Trophoblast cell (in vitro differentiated cells and primary cell): ENCODE measurements around the gene PSMD5.

Source experiments
- DNase-seq, 2 donors: peaks; one replicate each; pipeline ENCODE4 v3.0.0-alpha.2; 2016
- H2AFZ ChIP-seq: 2 replicates; pipeline ENCODE4 v1.6.1; 2013; ENCODE audit warnings: low read length, moderate library complexity, mild to moderate bottlenecking; ENCODE audit not compliant: insufficient read depth, poor library complexity
- H2AK5ac ChIP-seq: 2 replicates; pipeline ENCODE4 v1.6.1; 2013; ENCODE audit warnings: mild to moderate bottlenecking, low read length
- H2BK120ac ChIP-seq: 2 replicates; pipeline ENCODE4 v1.6.1; 2013; ENCODE audit warnings: low read length, mild to moderate bottlenecking, moderate library complexity; ENCODE audit not compliant: insufficient read depth, poor library complexity
- H2BK12ac ChIP-seq: 2 replicates; pipeline ENCODE4 v1.6.1; 2013; ENCODE audit warnings: mild to moderate bottlenecking, low read length, moderate library complexity
- H2BK5ac ChIP-seq: 2 replicates; pipeline ENCODE4 v1.6.1; 2013; ENCODE audit warnings: low read length, low read depth, moderate library complexity, mild to moderate bottlenecking; ENCODE audit not compliant: poor library complexity
- H3K14ac ChIP-seq: 2 replicates; pipeline ENCODE4 v1.6.1; 2013; ENCODE audit warnings: mild to moderate bottlenecking, low read length
- H3K18ac ChIP-seq: 2 replicates; pipeline ENCODE4 v1.6.1; 2013; ENCODE audit warnings: mild to moderate bottlenecking, low read length
- H3K23ac ChIP-seq: 2 replicates; pipeline ENCODE4 v1.6.1; 2013; ENCODE audit warnings: low read length
- H3K27ac ChIP-seq: 2 replicates; pipeline ENCODE4 v1.5.1; 2013; ENCODE audit warnings: low read depth, mild to moderate bottlenecking, inconsistent platforms, low read length, moderate library complexity
- H3K27me3 ChIP-seq: 2 replicates; pipeline ENCODE4 v1.6.1; 2013; ENCODE audit warnings: inconsistent platforms, mild to moderate bottlenecking, low read length, moderate library complexity; ENCODE audit not compliant: insufficient read depth
- H3K36me3 ChIP-seq, 2 experiments: 1 replicate in 1 of 2; 2 replicates in 1 of 2; pipeline ENCODE4 v1.6.1; 2013; ENCODE audit warnings: low read length in 2 of 2, mild to moderate bottlenecking in 2 of 2, moderate library complexity in 1 of 2; ENCODE audit not compliant: insufficient read depth in 2 of 2, control insufficient read depth in 1 of 2
- H3K4ac ChIP-seq: 2 replicates; pipeline ENCODE4 v1.6.1; 2013; ENCODE audit warnings: low read depth, mild to moderate bottlenecking, low read length, moderate library complexity
- H3K4me1 ChIP-seq, 2 experiments: 1 replicate in 1 of 2; 2 replicates in 1 of 2; pipeline ENCODE4 v1.6.1; 2013; ENCODE audit warnings: low read length in 2 of 2, mild to moderate bottlenecking in 2 of 2, moderate library complexity in 1 of 2; ENCODE audit not compliant: insufficient read depth in 2 of 2, control insufficient read depth in 1 of 2
- H3K4me2 ChIP-seq: 2 replicates; pipeline ENCODE4 v1.6.1; 2013; ENCODE audit warnings: inconsistent platforms, mild to moderate bottlenecking, low read length, moderate library complexity
- H3K4me3 ChIP-seq: 2 replicates; pipeline ENCODE4 v1.5.1; 2013; ENCODE audit warnings: mild to moderate bottlenecking, low read depth, low read length, inconsistent platforms
- H3K79me1 ChIP-seq: one replicate; pipeline ENCODE4 v1.6.1; 2013; ENCODE audit warnings: low read length
- H3K79me2 ChIP-seq: 2 replicates; pipeline ENCODE4 v1.6.1; 2013; ENCODE audit warnings: low read length, mild to moderate bottlenecking; ENCODE audit not compliant: control insufficient read depth, insufficient read depth, poor library complexity
- H3K9ac ChIP-seq: 2 replicates; pipeline ENCODE4 v1.6.1; 2013; ENCODE audit warnings: mild to moderate bottlenecking, low read length
- H3K9me3 ChIP-seq: 2 replicates; pipeline ENCODE4 v1.6.1; 2013; ENCODE audit warnings: low read depth, mild to moderate bottlenecking, control low read depth, inconsistent platforms, low read length; ENCODE audit not compliant: insufficient read depth
- H4K12ac ChIP-seq: 2 replicates; pipeline ENCODE4 v1.6.1; 2013; ENCODE audit warnings: low read depth, mild to moderate bottlenecking, low read length, moderate library complexity
- H4K8ac ChIP-seq: 2 replicates; pipeline ENCODE4 v1.6.1; 2013; ENCODE audit warnings: low read depth, mild to moderate bottlenecking, low read length, moderate library complexity
- H4K91ac ChIP-seq: one replicate; pipeline ENCODE4 v1.6.1; 2013; ENCODE audit warnings: low read depth, mild to moderate bottlenecking, low read length, moderate library complexity
- WGBS: extraction: QIAGEN DNeasy Blood & Tissue Kit; methylation state at CpG from one replicate; pipeline ENCODE4 v1.1.7; 2013; ENCODE audit warnings: missing lambda C conversion rate; ENCODE audit not compliant: insufficient read length, insufficient coverage; ENCODE audit errors: extremely low coverage; 5-methylcytosine and 5-hydroxymethylcytosine counted together

The PSMD5 gene

GRCh38 chr9:120851449-120851848 is 8.7 kb upstream of the PSMD5 start:
- Histone ChIP-seq H2BK5ac (no peak overlapping the region), H3K14ac (no peak overlapping the region), H4K8ac (no peak overlapping the region), H2BK120ac (no peak overlapping the region), H3K4ac (no peak overlapping the region), H3K9me3 (no peaks in the 10 kb centered on the region), H3K4me2 (no peak overlapping the region), H3K79me2 (no peaks in the 10 kb centered on the region), H3K4me1 (no peaks in the 10 kb centered on the region), H3K27me3 (no peaks in the 10 kb centered on the region), H4K91ac (no peak overlapping the region), H3K27ac (no peak overlapping the region), H3K23ac (no peak overlapping the region), H3K18ac (no peak overlapping the region), H3K4me3 (no peak overlapping the region), H2AFZ (no peak overlapping the region), H2AK5ac (no peak overlapping the region), H3K36me3 (no peaks in the 10 kb centered on the region), H3K9ac (no peak overlapping the region), H4K12ac (no peak overlapping the region), H3K79me1 (no peaks in the 10 kb centered on the region), H2BK12ac (no peak overlapping the region)
- no CpG with 5 or more reads among the region's 1 CpG for WGBS
- DNase-seq: no peak

- no CpG with 5 or more reads among the region's 3 CpGs for WGBS
- Histone ChIP-seq H2AK5ac (no peak overlapping the region), H3K27ac (no peak overlapping the region), H3K4me1 (no peaks in the 10 kb centered on the region), H3K79me2 (no peaks in the 10 kb centered on the region), H3K4me2 (no peak overlapping the region), H3K14ac (no peak overlapping the region), H2BK12ac (no peak overlapping the region), H4K12ac (no peak overlapping the region), H2BK5ac (no peak overlapping the region), H2BK120ac (no peak overlapping the region), H3K27me3 (no peaks in the 10 kb centered on the region), H4K91ac (no peak overlapping the region), H3K23ac (no peak overlapping the region), H3K4me3 (no peak overlapping the region), H2AFZ (no peak overlapping the region), H3K79me1 (no peaks in the 10 kb centered on the region), H4K8ac (no peak overlapping the region), H3K9ac (no peak overlapping the region), H3K4ac (no peak overlapping the region), H3K18ac (no peak overlapping the region), H3K36me3 (no peaks in the 10 kb centered on the region), H3K9me3 (no peaks in the 10 kb centered on the region)
- DNase-seq: no peak
Measured at GRCh38 chr9:120850315-120850714, 7.6 kb upstream of the PSMD5 start.

- H2BK12ac ChIP-seq: no peak overlapping the region
- H3K18ac ChIP-seq: no peak overlapping the region
- H3K4me2 ChIP-seq: no peak overlapping the region
- no peaks in the 10 kb centered on the region for H3K9me3 ChIP-seq
- no peak overlapping the region for H2BK5ac ChIP-seq
- H3K79me2 ChIP-seq: peaks cover 10% of the 10 kb centered on the region
- H4K91ac ChIP-seq: no peak overlapping the region
- H3K36me3 ChIP-seq: no peaks in the 10 kb centered on the region
- H2AFZ ChIP-seq: no peak overlapping the region
- no peak overlapping the region for H4K8ac ChIP-seq
- no peak overlapping the region for H2AK5ac ChIP-seq
- H3K4me3 ChIP-seq: no peak overlapping the region
- H3K4ac ChIP-seq: no peak overlapping the region
- H4K12ac ChIP-seq: no peak overlapping the region
- H3K14ac ChIP-seq: no peak overlapping the region
- no CpG with 5 or more reads among the region's 1 CpG for WGBS
- no peak overlapping the region for H2BK120ac ChIP-seq
- H3K4me1 ChIP-seq: peaks cover 6 to 8% of the 10 kb centered on the region in 2 experiments
- no peaks in the 10 kb centered on the region for H3K27me3 ChIP-seq
- H3K9ac ChIP-seq: no peak overlapping the region
- peak in 1 of 2 donors; percentile 51 for DNase-seq
- H3K27ac ChIP-seq: no peak overlapping the region
- no peak overlapping the region for H3K23ac ChIP-seq
- peaks cover 7% of the 10 kb centered on the region for H3K79me1 ChIP-seq
Measured at GRCh38 chr9:120846906-120847305, 4.2 kb upstream of the PSMD5 start.

- Histone ChIP-seq H3K79me2 (peaks cover 11% of the 10 kb centered on the region), H2BK5ac (no peak overlapping the region), H3K79me1 (peaks cover 7% of the 10 kb centered on the region), H3K36me3 (no peaks in the 10 kb centered on the region), H4K8ac (no peak overlapping the region), H3K23ac (no peak overlapping the region), H3K4me3 (no peak overlapping the region), H2AFZ (no peak overlapping the region), H2BK12ac (no peak overlapping the region), H3K4ac (no peak overlapping the region), H2AK5ac (no peak overlapping the region), H4K91ac (no peak overlapping the region), H3K4me1 (peaks cover 9 to 11% of the 10 kb centered on the region in 2 experiments), H2BK120ac (no peak overlapping the region), H3K9ac (no peak overlapping the region), H3K4me2 (no peak overlapping the region), H3K9me3 (no peaks in the 10 kb centered on the region), H4K12ac (no peak overlapping the region), H3K18ac (no peak overlapping the region), H3K27ac (no peak overlapping the region), H3K14ac (no peak overlapping the region), H3K27me3 (no peaks in the 10 kb centered on the region)
- no CpG with 5 or more reads among the region's 3 CpGs for WGBS
- no peak for DNase-seq
Measured at GRCh38 chr9:120846251-120846889, 3.6 kb upstream of the PSMD5 start.
